ENCODE results near the gene KIAA0408. TPM values are rescaled to one million over a fixed set of nuclear protein-coding genes. Genes with fewer than 3 reads are reported as not detected.
A peak's percentile ranks its signal among the peaks of the same experiment; 100 is the strongest.
"Not testable (repeated sequence)": the region's sequence is repeated elsewhere in the genome, so short reads cannot be mapped to it uniquely, and the experiment has no call there.

Gene KIAA0408
- total RNA-seq, 4 donors from 2014 or later, result 19.1 to 41.5 (median 29.7) TPM

DNA sequence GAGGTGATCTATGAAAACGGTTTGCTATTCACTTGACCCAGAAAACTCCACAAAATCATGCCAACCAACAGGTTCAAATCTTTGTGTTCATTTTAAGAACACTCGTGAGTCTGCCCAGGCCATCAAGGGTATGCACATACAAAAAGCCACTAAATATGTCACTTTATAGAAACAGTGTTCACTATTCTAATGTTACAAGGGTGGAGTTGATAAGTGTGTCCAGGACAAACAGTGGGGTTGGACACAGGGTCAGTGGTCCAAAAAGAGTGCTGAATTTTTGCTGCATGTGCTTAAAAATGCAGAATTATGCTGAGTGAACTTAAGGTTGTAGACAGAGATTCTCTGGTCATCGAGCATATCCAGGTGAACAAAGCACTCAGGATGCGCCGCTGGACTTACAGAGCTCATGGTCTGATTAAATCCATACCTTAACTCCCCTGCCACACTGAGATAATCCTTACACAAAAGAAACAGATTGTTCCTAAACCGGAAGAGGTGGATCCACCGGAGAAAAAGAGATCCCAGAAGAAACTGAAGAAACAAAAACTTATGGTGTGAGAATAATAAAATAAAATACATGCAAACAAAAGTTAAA is 23.5 kb downstream of the KIAA0408 start:
- no peaks in the 10 kb centered on the region for H3K9me3 ChIP-seq
- no peaks in the 10 kb centered on the region for H3K36me3 ChIP-seq
- intact Hi-C loops (cut with DNase I), result no loop called here
- H3K4me1 ChIP-seq, result peaks cover 0 to 22% (median 8%) of the 10 kb centered on the region in 4 donors
- H3K27me3 ChIP-seq, result no peaks in the 10 kb centered on the region
- TF ChIP-seq POLR2AphosphoS5 (IDR thresholded peaks at IDR 0.05) (no peak), POLR2A (IDR thresholded peaks at IDR 0.05; ENCODE audit: low read depth) (no peak), EP300 (IDR thresholded peaks at IDR 0.05) (no peak)
- TF ChIP-seq, protein P1, sequence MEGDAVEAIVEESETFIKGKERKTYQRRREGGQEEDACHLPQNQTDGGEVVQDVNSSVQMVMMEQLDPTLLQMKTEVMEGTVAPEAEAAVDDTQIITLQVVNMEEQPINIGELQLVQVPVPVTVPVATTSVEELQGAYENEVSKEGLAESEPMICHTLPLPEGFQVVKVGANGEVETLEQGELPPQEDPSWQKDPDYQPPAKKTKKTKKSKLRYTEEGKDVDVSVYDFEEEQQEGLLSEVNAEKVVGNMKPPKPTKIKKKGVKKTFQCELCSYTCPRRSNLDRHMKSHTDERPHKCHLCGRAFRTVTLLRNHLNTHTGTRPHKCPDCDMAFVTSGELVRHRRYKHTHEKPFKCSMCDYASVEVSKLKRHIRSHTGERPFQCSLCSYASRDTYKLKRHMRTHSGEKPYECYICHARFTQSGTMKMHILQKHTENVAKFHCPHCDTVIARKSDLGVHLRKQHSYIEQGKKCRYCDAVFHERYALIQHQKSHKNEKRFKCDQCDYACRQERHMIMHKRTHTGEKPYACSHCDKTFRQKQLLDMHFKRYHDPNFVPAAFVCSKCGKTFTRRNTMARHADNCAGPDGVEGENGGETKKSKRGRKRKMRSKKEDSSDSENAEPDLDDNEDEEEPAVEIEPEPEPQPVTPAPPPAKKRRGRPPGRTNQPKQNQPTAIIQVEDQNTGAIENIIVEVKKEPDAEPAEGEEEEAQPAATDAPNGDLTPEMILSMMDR (IDR thresholded peaks at IDR 0.05), result no peak
- H3K4me3 ChIP-seq, result no peak overlapping the region
- no peak for DNase-seq (ENCODE audit: extremely low spot score)
- no peak overlapping the region for H3K27ac ChIP-seq (replicated peaks in 1 of 4)
- 85% methylated on average over 7 of the region's 7 CpGs for WGBS

DNA sequence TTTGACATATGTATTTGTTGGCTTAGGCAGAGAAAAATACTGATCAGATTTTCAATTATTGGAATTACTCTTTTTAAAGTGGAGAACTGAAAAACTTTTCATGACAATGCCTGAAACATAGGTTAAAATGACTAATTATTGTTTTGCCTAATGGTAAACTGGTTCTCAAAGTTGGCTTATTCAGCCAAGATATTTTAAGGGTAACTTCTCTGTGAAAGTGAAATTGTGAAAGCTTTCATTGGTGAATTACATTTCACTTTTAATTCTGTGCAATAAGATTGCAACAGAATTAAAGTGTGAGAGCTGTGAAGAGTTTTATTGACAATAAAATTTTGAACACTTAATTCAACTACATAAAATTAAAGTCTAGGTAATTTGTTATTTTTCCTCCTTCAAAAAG is 24.5 kb downstream of the KIAA0408 start:
- no peaks in the 10 kb centered on the region for H3K9me3 ChIP-seq
- H3K36me3 ChIP-seq, result no peaks in the 10 kb centered on the region
- no peak overlapping the region for H3K27ac ChIP-seq (replicated peaks in 1 of 4)
- no peaks in the 10 kb centered on the region for H3K27me3 ChIP-seq
- TF ChIP-seq EP300 (IDR thresholded peaks at IDR 0.05) (no peak), POLR2AphosphoS5 (IDR thresholded peaks at IDR 0.05) (no peak), POLR2A (IDR thresholded peaks at IDR 0.05; ENCODE audit: low read depth) (no peak)
- TF ChIP-seq, protein P1 (IDR thresholded peaks at IDR 0.05), result no peak
- intact Hi-C loops (cut with DNase I), result no loop called here
- H3K4me1 ChIP-seq, result peaks cover 0 to 11% (median 8%) of the 10 kb centered on the region in 4 donors
- no peak overlapping the region for H3K4me3 ChIP-seq
- DNase-seq (ENCODE audit: extremely low spot score), result no peak

DNA sequence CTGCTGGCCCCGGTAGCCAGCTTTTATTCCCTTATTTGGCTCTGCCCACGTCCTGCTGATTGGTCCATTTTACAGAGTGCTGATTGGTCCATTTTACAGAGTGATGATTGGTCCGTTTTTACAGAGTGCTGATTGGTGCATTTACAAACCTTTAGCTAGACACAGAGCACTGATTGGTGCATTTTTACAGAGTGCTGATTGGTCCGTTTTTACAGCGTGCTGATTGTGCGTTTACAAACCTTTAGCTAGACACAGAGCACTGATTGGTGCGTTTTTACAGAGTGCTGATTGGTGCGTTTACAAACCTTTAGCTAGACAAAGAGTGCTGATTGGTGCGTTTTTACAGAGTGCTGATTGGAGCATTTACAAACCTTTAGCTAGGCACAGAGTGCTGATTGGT is 30.6 kb downstream of the KIAA0408 start:
- H3K9me3 ChIP-seq; DNase-seq (ENCODE audit: extremely low spot score); H3K27me3 ChIP-seq; H3K4me1 ChIP-seq; H3K36me3 ChIP-seq; H3K27ac ChIP-seq (replicated peaks in 1 of 4); H3K4me3 ChIP-seq; intact Hi-C loops (cut with DNase I): not testable (repeated sequence)
- 95% methylated on average over 9 of the region's 9 CpGs for whole genome bisulfite sequencing

DNA sequence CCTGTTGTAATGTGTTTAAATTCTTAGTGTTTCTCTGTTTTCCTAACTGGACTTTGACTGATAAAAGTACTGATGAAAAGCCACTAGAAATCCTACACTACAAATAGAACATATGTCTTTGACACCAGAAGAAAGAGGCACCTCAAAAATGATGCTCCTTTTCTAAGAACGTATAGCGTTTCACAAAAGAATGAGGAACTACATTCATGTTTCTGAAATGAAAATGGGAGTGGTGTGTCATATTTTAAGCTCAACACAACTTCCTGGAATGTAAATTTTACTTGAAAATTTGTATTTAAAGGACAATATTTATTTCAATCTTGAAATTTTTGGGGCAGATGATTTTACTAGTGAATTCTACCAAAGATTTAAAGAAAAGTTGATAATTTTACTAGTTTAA is 35.3 kb downstream of the KIAA0408 start:
- intact Hi-C loops (cut with DNase I), result no loop called here
- TF ChIP-seq, protein P1 (IDR thresholded peaks at IDR 0.05), result no peak
- TF ChIP-seq EP300 (IDR thresholded peaks at IDR 0.05), result no peak
- no peak for TF ChIP-seq POLR2A (IDR thresholded peaks at IDR 0.05; ENCODE audit: low read depth)
- TF ChIP-seq POLR2AphosphoS5 (IDR thresholded peaks at IDR 0.05), result no peak
- Histone ChIP-seq H3K27ac (replicated peaks in 1 of 4) (peak overlapping the region in 3 of 4 donors; percentile 51 to 60 (median 53)), H3K4me3 (no peak overlapping the region), H3K27me3 (no peaks in the 10 kb centered on the region), H3K9me3 (no peaks in the 10 kb centered on the region), H3K36me3 (no peaks in the 10 kb centered on the region), H3K4me1 (peaks cover 0 to 26% (median 17%) of the 10 kb centered on the region in 4 donors)
- 52% methylated on average over 2 of the region's 2 CpGs for WGBS
- DNase-seq (ENCODE audit: extremely low spot score), result no peak

GRCh38 chr6:127421164-127421563 is 38.0 kb downstream of the KIAA0408 start:
- intact Hi-C loops (cut with DNase I), result loop anchor here (2.0 kb wide), 1 partner anchor 118 kb away; no protein-coding TSS in a partner anchor

GRCh38 chr6:127420556-127420955 is 38.6 kb downstream of the KIAA0408 start:
- H3K4me1 ChIP-seq, result peaks cover 0 to 26% (median 17%) of the 10 kb centered on the region in 4 donors
- peak overlapping the region; percentile 51 to 64 (median 56) for H3K27ac ChIP-seq (replicated peaks in 1 of 4)
- TF ChIP-seq POLR2AphosphoS5 (IDR thresholded peaks at IDR 0.05), result peak in 1 of 2 donors; percentile 45
- TF ChIP-seq, protein P1 (IDR thresholded peaks at IDR 0.05), result peak; percentile 44 to 51 (median 51)
- TF ChIP-seq POLR2A (IDR thresholded peaks at IDR 0.05; ENCODE audit: low read depth), result no peak
- no peak for TF ChIP-seq EP300 (IDR thresholded peaks at IDR 0.05)
- no peaks in the 10 kb centered on the region for H3K27me3 ChIP-seq
- H3K9me3 ChIP-seq, result no peaks in the 10 kb centered on the region
- 2% methylated on average over 2 of the region's 2 CpGs for WGBS
- intact Hi-C loops (cut with DNase I), result loop anchor here (2.0 kb wide), 1 partner anchor 118 kb away; no protein-coding TSS in a partner anchor
- no peak for DNase-seq (ENCODE audit: extremely low spot score)
- H3K4me3 ChIP-seq, result no peak overlapping the region
- no peaks in the 10 kb centered on the region for H3K36me3 ChIP-seq

More at GRCh38 chr6:127421164-127421563, 38.0 kb downstream of the KIAA0408 start:
- H3K36me3 ChIP-seq; H3K4me3 ChIP-seq; H3K27me3 ChIP-seq; DNase-seq (ENCODE audit: extremely low spot score); H3K9me3 ChIP-seq: not testable (repeated sequence)
- peaks cover 0 to 26% (median 17%) of the 10 kb centered on the region in 4 donors for H3K4me1 ChIP-seq
- peak overlapping the region; percentile 51 to 64 (median 56) for H3K27ac ChIP-seq (replicated peaks in 1 of 4)
- WGBS, result 68% methylated on average over 3 of the region's 3 CpGs

All from esophagus muscularis mucosa (tissue), 4 donors.